Measurements from ENCODE around the gene STK4.

The STK4 gene

GRCh38 chr20:45096781-45097180 is 130.5 kb downstream of the STK4 start:
- no peak overlapping the region for H3K27ac ChIP-seq (replicated peaks)
- peaks cover 13% of the 10 kb centered on the region for H3K27me3 ChIP-seq (ENCODE audit: insufficient read depth, poor library complexity, severe bottlenecking)
- TF ChIP-seq GABPA (IDR thresholded peaks at IDR 0.05; ENCODE audit: low read depth) (no peak), CTCF (IDR thresholded peaks at IDR 0.05; ENCODE audit: insufficient read depth, low read length) (no peak), POLR2AphosphoS5 (IDR thresholded peaks at IDR 0.05; ENCODE audit: low read depth) (no peak), SPI1 (IDR thresholded peaks at IDR 0.05; ENCODE audit: borderline replicate concordance, low read depth) (no peak), REST (IDR thresholded peaks at IDR 0.05; ENCODE audit: insufficient replicate concordance, low read depth) (no peak)
- no peak overlapping the region for H3K4me3 ChIP-seq (replicated peaks; ENCODE audit: insufficient read depth, low read length)
- DNase-seq (ENCODE audit: low read depth in 1 of 2, low spot score in 1 of 2), result no peak

- Histone ChIP-seq H3K4me3 (replicated peaks; ENCODE audit: insufficient read depth, low read length) (peak overlapping the region; percentile 28), H3K27ac (replicated peaks) (no peak overlapping the region), H3K27me3 (ENCODE audit: insufficient read depth, poor library complexity, severe bottlenecking) (peaks cover 13% of the 10 kb centered on the region)
- TF ChIP-seq POLR2AphosphoS5 (IDR thresholded peaks at IDR 0.05; ENCODE audit: low read depth) (no peak), GABPA (IDR thresholded peaks at IDR 0.05; ENCODE audit: low read depth) (no peak), CTCF (IDR thresholded peaks at IDR 0.05; ENCODE audit: insufficient read depth, low read length) (peak; percentile 54)
- DNase-seq (ENCODE audit: low read depth in 1 of 2, low spot score in 1 of 2), result peak; percentile 60 to 75
Observed at GRCh38 chr20:45097485-45098102, 131.3 kb downstream of the STK4 start.

GRCh38 chr20:45098103-45098773 is 131.9 kb downstream of the STK4 start:
- Histone ChIP-seq H3K4me3 (replicated peaks; ENCODE audit: insufficient read depth, low read length) (peak overlapping the region; percentile 28), H3K27me3 (ENCODE audit: insufficient read depth, poor library complexity, severe bottlenecking) (peaks cover 13% of the 10 kb centered on the region), H3K27ac (replicated peaks) (no peak overlapping the region)
- peak in 1 of 2 experiments; percentile 41 for DNase-seq (ENCODE audit: low read depth in 1 of 2, low spot score in 1 of 2)
- TF ChIP-seq CTCF (IDR thresholded peaks at IDR 0.05; ENCODE audit: insufficient read depth, low read length), result no peak
- TF ChIP-seq POLR2AphosphoS5 (IDR thresholded peaks at IDR 0.05; ENCODE audit: low read depth), result no peak
- TF ChIP-seq GABPA (IDR thresholded peaks at IDR 0.05; ENCODE audit: low read depth), result no peak
- no peak for TF ChIP-seq SPI1 (IDR thresholded peaks at IDR 0.05; ENCODE audit: borderline replicate concordance, low read depth)
- TF ChIP-seq REST (IDR thresholded peaks at IDR 0.05; ENCODE audit: insufficient replicate concordance, low read depth), result no peak

Measured in HL-60 (cell line).